Large intestine (tissue), 12 donors: ENCODE results near the gene UPF2. TPM values are rescaled to one million over a fixed set of nuclear protein-coding genes. Genes with fewer than 3 reads are reported as not detected.
"Not testable (repeated sequence)": the region's sequence is repeated elsewhere in the genome, so short reads cannot be mapped to it uniquely, and the experiment has no call there.

ENCODE experiments used
- DNase-seq, 2 donors: peaks; one replicate each; pipeline versions ENCODE4 v3.0.0 to v3.0.0-alpha.2; 2013
- H3K27ac ChIP-seq: one replicate; pipeline ENCODE4 v1.5.1; 2013; ENCODE audit warnings: low read length
- H3K27me3 ChIP-seq: 2 replicates; pipeline ENCODE4 v1.6.1; 2013; ENCODE audit warnings: low read length; ENCODE audit not compliant: control insufficient read depth, insufficient read depth
- H3K36me3 ChIP-seq: 2 replicates; pipeline ENCODE4 v1.6.1; 2013; ENCODE audit warnings: low read length; ENCODE audit not compliant: control insufficient read depth, insufficient read depth
- H3K4me1 ChIP-seq: one replicate; pipeline ENCODE4 v1.6.1; 2013; ENCODE audit warnings: low read length; ENCODE audit not compliant: control insufficient read depth, insufficient read depth
- H3K4me3 ChIP-seq: one replicate; pipeline ENCODE4 v1.5.1; 2013; ENCODE audit warnings: low read length
- H3K9me3 ChIP-seq: one replicate; pipeline ENCODE4 v1.6.1; 2013; ENCODE audit warnings: mild to moderate bottlenecking, low read depth, low read length, moderate library complexity; ENCODE audit not compliant: control insufficient read depth
- WGBS: methylation state at CpG from one replicate; pipeline ENCODE4 v1.1.5; 2013; ENCODE audit warnings: low lambda C conversion rate; ENCODE audit not compliant: insufficient coverage; 5-methylcytosine and 5-hydroxymethylcytosine counted together
- long read RNA-seq, 11 donors: transcript quantifications; one replicate each; lab custom pipeline, GENCODE V29; 2026
- polyA plus RNA-seq: library from polyadenylated mRNA; unstranded; fragments of 120-200 nt; gene quantifications from one replicate; pipeline ENCODE4 v1.2.1, GENCODE V29; 2013

UPF2 gene, protein sequence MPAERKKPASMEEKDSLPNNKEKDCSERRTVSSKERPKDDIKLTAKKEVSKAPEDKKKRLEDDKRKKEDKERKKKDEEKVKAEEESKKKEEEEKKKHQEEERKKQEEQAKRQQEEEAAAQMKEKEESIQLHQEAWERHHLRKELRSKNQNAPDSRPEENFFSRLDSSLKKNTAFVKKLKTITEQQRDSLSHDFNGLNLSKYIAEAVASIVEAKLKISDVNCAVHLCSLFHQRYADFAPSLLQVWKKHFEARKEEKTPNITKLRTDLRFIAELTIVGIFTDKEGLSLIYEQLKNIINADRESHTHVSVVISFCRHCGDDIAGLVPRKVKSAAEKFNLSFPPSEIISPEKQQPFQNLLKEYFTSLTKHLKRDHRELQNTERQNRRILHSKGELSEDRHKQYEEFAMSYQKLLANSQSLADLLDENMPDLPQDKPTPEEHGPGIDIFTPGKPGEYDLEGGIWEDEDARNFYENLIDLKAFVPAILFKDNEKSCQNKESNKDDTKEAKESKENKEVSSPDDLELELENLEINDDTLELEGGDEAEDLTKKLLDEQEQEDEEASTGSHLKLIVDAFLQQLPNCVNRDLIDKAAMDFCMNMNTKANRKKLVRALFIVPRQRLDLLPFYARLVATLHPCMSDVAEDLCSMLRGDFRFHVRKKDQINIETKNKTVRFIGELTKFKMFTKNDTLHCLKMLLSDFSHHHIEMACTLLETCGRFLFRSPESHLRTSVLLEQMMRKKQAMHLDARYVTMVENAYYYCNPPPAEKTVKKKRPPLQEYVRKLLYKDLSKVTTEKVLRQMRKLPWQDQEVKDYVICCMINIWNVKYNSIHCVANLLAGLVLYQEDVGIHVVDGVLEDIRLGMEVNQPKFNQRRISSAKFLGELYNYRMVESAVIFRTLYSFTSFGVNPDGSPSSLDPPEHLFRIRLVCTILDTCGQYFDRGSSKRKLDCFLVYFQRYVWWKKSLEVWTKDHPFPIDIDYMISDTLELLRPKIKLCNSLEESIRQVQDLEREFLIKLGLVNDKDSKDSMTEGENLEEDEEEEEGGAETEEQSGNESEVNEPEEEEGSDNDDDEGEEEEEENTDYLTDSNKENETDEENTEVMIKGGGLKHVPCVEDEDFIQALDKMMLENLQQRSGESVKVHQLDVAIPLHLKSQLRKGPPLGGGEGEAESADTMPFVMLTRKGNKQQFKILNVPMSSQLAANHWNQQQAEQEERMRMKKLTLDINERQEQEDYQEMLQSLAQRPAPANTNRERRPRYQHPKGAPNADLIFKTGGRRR
- polyA plus RNA-seq = 20.9 TPM
- long read RNA-seq, donor 1, partial matches to known transcripts = 28 of 28 reads
- long read RNA-seq, donor 1, other reads (novel, unspliced or antisense) = 0 of 28 reads
- long read RNA-seq, donor 2, full-length matches to known transcripts = 4 of 82 reads
- long read RNA-seq, donor 2, partial matches to known transcripts = 78 of 82 reads
- long read RNA-seq, donor 2, other reads (novel, unspliced or antisense) = 0 of 82 reads
- long read RNA-seq, donor 3 = 0 reads
- long read RNA-seq, donor 4 = 0 reads
- long read RNA-seq, donor 5, partial matches to known transcripts = 32 of 32 reads
- long read RNA-seq, donor 5, other reads (novel, unspliced or antisense) = 0 of 32 reads
- long read RNA-seq, donor 6, full-length matches to known transcripts = 2 of 28 reads
- long read RNA-seq, donor 6, partial matches to known transcripts = 26 of 28 reads
- long read RNA-seq, donor 6, other reads (novel, unspliced or antisense) = 0 of 28 reads
- long read RNA-seq, donor 7, partial matches to known transcripts = 18 of 18 reads
- long read RNA-seq, donor 7, other reads (novel, unspliced or antisense) = 0 of 18 reads
- long read RNA-seq, donor 8, partial matches to known transcripts = 73 of 73 reads
- long read RNA-seq, donor 8, other reads (novel, unspliced or antisense) = 0 of 73 reads
- long read RNA-seq, donor 9, partial matches to known transcripts = 26 of 27 reads
- long read RNA-seq, donor 9, other reads (novel, unspliced or antisense) = 0 of 27 reads
- long read RNA-seq, donor 10, partial matches to known transcripts = 43 of 43 reads
- long read RNA-seq, donor 10, other reads (novel, unspliced or antisense) = 0 of 43 reads
- long read RNA-seq, donor 11, full-length matches to known transcripts = 1 of 22 reads
- long read RNA-seq, donor 11, partial matches to known transcripts = 21 of 22 reads
- long read RNA-seq, donor 11, other reads (novel, unspliced or antisense) = 0 of 22 reads

DNA sequence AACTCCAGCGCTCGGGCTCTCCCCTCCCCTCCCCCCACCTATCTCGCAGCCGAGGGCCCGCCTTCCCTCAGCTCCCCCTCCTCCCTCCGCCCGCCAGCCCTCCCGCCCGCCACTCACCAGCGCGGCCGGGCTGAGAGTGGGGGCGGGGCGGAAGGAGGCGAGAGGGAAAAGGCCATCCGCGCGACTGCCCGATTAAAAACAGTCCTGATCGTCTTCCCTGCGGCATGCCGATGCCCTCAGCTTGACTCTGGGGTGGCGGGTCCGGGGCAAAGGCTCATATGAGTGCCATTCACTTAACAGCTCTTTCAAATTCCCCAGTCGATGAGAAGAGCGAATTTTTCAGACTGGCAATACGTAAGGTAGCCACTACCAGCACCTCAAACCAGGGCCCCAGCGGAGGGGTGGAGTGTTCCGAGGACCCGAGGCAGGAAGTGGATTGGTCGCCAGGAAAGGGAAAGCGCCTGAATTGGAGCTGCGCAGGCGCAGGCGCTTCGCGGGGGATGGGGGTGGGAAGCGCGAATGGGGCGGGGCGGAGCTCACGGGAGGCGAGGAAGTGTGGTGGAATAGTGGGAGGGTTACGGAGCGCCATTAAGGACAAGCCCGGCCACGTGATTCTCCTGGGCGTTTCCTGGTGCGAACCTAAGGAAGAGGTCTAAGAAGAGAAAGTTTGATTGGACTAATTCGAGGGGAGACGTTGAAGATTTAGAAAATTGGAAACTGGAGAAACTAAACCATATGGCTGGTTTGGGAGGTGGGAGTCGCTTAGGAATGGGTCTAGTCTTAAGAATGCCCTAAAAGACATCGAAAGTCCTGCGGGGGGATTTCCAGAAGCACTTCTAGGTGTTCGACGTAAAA, at the start of gene UPF2:
UPF2 (minus strand) TSS at position 13 of the 855 bp plus-strand sequence. CDS start 7,386 bp downstream, outside the sequence.
- no peaks in the 10 kb centered on the region for H3K27me3 ChIP-seq
- peaks cover 5% of the 10 kb centered on the region for H3K4me1 ChIP-seq
- peak within 1 kb of the TSS; percentile 96 for H3K27ac ChIP-seq
- H3K36me3 ChIP-seq = no peaks in the 10 kb centered on the region
- peak within 1 kb of the TSS; percentile 100 for H3K4me3 ChIP-seq
- no CpG with 5 or more reads among the region's 56 CpGs for WGBS
- peak; percentile 98 to 99 for DNase-seq
- H3K9me3 ChIP-seq = no peaks in the 10 kb centered on the region

DNA sequence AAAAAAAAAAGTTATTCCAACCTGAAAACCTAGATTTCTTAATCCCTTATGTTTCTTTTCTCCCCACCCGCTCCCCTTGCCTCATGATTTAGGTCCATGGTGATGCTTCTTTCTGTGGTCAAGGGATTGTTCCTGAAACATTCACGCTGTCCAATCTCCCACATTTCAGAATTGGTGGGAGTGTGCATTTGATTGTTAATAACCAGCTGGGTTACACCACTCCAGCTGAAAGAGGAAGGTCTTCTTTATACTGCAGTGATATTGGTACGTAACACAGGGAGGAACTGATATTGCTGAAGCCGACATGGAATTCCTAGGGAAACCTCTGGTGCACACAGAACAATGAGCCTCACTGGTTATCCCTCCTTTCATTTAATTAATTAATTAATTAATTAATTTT, 48.8 kb upstream of the UPF2 start:
- DNase-seq = no peak
- Histone ChIP-seq H3K27me3 (no peaks in the 10 kb centered on the region), H3K4me3 (no peak overlapping the region), H3K36me3 (peaks cover 58% of the 10 kb centered on the region), H3K9me3 (no peaks in the 10 kb centered on the region), H3K27ac (no peak overlapping the region), H3K4me1 (no peaks in the 10 kb centered on the region)
- 100% methylated on average over 1 of the region's 4 CpGs for WGBS

DNA sequence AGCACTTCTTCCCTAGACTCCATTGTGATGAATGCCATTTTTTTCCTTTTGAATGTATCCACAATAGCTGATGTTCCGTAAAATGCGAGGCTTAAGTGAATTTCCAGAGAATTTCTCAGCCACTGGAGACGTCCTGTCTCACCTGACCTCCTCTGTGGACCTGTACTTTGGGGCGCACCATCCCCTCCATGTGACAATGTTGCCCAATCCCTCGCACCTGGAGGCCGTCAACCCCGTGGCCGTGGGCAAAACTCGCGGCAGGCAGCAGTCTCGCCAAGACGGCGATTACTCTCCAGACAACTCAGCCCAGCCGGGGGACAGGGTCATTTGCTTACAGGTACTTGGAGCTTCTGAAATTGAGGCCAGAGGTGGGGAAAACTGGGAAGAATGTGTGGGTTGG, 46.3 kb upstream of the UPF2 start:
- Histone ChIP-seq H3K4me3 (no peak overlapping the region), H3K27ac (no peak overlapping the region), H3K27me3 (no peaks in the 10 kb centered on the region), H3K36me3 (peaks cover 52% of the 10 kb centered on the region), H3K9me3 (no peaks in the 10 kb centered on the region), H3K4me1 (no peaks in the 10 kb centered on the region)
- no CpG with 5 or more reads among the region's 14 CpGs for WGBS
- no peak for DNase-seq

DNA sequence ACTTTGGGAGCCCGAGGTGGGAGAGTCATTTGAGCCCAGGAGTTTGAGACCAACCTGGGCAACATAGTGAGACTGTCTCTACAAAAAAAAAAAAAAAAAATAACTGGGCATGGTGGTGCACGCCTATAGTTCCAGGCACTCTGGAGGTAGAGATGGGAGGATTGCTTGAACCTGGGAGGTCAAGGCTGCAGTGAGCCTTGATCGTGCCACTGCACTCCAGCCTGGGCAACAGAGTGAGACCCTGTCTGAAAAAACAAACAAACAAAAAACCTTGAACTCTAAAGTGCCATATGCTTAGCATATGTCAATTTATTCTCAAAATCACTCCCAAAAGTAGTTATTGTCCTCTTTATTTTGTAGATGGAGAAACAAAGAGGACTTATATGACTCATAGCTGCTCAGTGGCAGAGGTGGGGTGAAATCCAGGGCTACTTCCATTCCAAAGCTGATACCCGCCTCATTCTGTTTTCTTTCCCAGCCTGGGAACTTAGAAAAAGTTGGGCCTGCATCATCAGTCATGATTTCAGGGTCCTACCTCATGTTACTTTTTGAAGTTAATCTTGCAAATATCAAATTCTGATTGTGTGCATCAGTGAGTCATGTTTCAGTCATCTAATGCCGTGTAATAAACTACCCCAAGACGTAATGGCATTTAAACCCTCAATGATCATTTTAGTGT, 39.4 kb upstream of the UPF2 start:
- Histone ChIP-seq H3K9me3 (no peaks in the 10 kb centered on the region), H3K4me1 (no peaks in the 10 kb centered on the region), H3K4me3 (no peak overlapping the region), H3K27ac (no peak overlapping the region), H3K27me3 (no peaks in the 10 kb centered on the region), H3K36me3 (peaks cover 14% of the 10 kb centered on the region)
- no CpG with 5 or more reads among the region's 6 CpGs for WGBS
- DNase-seq = no peak

DNA sequence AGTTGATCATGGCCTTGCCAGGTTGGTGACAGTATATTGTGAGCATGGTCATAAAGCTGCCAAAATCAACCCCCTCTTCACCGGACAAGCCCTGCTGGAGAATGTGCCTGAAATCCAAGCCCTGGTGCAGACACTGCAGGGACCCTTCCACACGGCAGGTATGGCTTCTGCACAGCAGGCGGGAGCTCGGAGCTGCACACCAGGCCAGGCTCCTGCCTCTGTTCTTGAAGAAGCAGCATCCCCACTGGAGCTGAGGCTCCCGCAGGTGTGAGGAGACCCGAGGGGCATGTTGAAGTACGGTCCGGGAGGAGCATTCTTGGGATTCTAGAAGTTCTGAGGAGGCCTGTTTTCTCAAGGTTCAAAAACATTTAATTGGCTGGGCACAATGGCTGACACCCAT, 38.9 kb upstream of the UPF2 start:
- Histone ChIP-seq H3K4me1 (no peaks in the 10 kb centered on the region), H3K27me3 (no peaks in the 10 kb centered on the region), H3K4me3 (no peak overlapping the region), H3K27ac (no peak overlapping the region), H3K36me3 (peaks cover 11% of the 10 kb centered on the region), H3K9me3 (no peaks in the 10 kb centered on the region)
- DNase-seq = no peak
- no CpG with 5 or more reads among the region's 8 CpGs for WGBS

DNA sequence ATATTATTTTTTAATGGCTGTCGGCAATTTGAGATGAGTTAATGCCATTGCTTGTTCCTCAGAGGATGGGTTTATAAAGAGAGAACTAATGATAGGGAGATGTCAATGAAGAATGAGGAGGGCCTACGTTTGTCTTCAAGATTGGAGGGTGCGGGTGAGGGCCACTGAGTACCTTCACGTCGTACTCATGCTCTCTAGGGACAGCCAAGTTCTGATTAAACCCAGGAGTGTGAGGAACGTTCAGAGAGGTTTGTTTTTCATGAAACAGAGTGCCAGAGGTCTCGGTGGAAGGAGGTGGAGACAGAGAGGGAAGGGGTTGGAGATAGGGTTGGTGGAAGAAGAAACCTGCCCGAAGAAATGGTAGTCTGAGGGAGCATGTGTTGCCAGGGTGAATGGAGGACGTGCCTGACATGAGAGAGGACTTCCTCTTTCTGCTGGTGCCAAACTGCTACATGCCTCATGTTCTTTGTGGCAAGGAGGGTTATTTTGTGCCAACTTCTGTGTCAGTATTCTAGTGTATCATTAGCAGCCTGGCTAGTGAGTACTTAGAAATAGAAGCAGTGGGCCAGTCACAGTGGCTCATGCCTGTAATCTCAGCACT, 35.1 kb upstream of the UPF2 start:
- WGBS = 100% methylated on average over 1 of the region's 9 CpGs
- no peaks in the 10 kb centered on the region for H3K27me3 ChIP-seq
- no peaks in the 10 kb centered on the region for H3K9me3 ChIP-seq
- no peak overlapping the region for H3K27ac ChIP-seq
- H3K4me3 ChIP-seq = no peak overlapping the region
- peaks cover 5% of the 10 kb centered on the region for H3K36me3 ChIP-seq
- H3K4me1 ChIP-seq = no peaks in the 10 kb centered on the region
- DNase-seq = no peak

DNA sequence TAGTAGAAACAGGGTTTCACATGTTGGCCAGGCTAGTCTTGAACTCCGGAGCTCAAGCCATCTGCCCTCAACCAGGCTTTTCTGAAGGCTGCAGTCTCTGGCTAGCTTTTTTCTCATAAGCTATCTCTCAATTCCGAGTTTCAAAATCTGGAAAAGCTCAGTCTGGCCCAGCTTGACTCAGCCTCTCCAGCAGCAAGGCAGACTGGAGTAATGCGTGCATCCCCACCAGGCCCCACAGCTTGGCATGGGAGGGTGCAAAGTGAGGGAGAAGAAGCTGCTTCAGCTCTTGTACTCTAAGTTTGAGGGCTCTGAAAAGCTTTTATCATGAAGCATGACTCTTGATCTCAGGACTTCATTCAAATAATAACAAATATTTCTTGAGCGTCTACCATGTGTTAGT, 30.9 kb upstream of the UPF2 start:
- no peak for DNase-seq
- Histone ChIP-seq H3K4me3 (no peak overlapping the region), H3K36me3 (no peaks in the 10 kb centered on the region), H3K9me3 (no peaks in the 10 kb centered on the region), H3K4me1 (no peaks in the 10 kb centered on the region), H3K27ac (no peak overlapping the region), H3K27me3 (no peaks in the 10 kb centered on the region)
- WGBS = no CpG with 5 or more reads among the region's 4 CpGs

DNA sequence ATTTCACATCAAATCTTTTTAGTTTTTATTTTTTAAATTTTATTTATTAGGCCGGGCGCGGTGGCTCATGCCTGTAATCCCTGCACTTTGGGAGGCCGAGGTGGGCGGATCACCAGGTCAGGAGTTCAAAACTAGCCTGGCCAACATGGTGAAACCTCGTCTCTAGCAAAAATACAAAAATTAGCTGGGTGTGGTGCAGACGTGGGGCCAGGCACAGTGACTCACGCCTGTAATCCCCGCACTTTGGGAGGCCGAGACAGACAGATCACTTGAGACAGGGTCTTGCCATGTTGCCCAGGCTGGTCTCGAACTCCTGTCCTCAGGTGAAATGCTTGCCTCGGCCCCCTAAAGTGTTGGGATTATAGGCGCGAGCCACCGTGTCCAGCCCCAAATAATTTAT, 28.8 kb upstream of the UPF2 start:
- no CpG with 5 or more reads among the region's 15 CpGs for WGBS
- H3K4me1 ChIP-seq = not testable (repeated sequence)

More for the DNA sequence above, 28.8 kb upstream of the UPF2 start:
- H3K27ac ChIP-seq, H3K9me3 ChIP-seq, H3K27me3 ChIP-seq, H3K36me3 ChIP-seq, DNase-seq, H3K4me3 ChIP-seq: not testable (repeated sequence)
